IMR-90 (cell line): ENCODE data around the gene NDUFA7.
A peak's percentile ranks its signal among the peaks of the same experiment; 100 is the strongest.

ENCODE experiments used
- BHLHE40 ChIP-seq: fragments of 150-350 bp; IDR thresholded peaks from 2 replicates; pipeline ENCODE4 v1.6.1; 2016; ENCODE audit warnings: mild to moderate bottlenecking, low read depth, low read length
- CEBPB ChIP-seq: IDR thresholded peaks from 2 replicates; pipeline ENCODE4 v1.6.1; 2012; ENCODE audit warnings: low read depth, low read length, improper control_type of control experiment
- CHD1 ChIP-seq: IDR thresholded peaks from 2 replicates; pipeline ENCODE4 v1.6.1; 2012; ENCODE audit warnings: low read depth, low read length, improper control_type of control experiment
- FOS ChIP-seq: fragments of 150-350 bp; IDR thresholded peaks from 2 replicates; pipeline ENCODE4 v1.6.1; 2016; ENCODE audit warnings: low read depth, low read length
- MXI1 ChIP-seq: IDR thresholded peaks from 2 replicates; pipeline ENCODE4 v1.6.1; 2012; ENCODE audit warnings: low read depth, mild to moderate bottlenecking, low read length, moderate library complexity, borderline replicate concordance
- NFE2L2 ChIP-seq: fragments of 150-350 bp; IDR thresholded peaks from 2 replicates; pipeline ENCODE4 v1.6.1; 2016; ENCODE audit warnings: low read depth, mild to moderate bottlenecking, low read length
- POLR2A ChIP-seq: IDR thresholded peaks from 2 replicates; pipeline ENCODE4 v1.6.1; 2012; ENCODE audit warnings: mild to moderate bottlenecking, low read depth, low read length
- RAD21 ChIP-seq: IDR thresholded peaks from 2 replicates; pipeline ENCODE4 v1.6.1; 2012; ENCODE audit warnings: low read length, improper control_type of control experiment
- RCOR1 ChIP-seq: IDR thresholded peaks from 2 replicates; pipeline ENCODE4 v1.6.1; 2012; ENCODE audit warnings: mild to moderate bottlenecking, low read length, improper control_type of control experiment; ENCODE audit not compliant: insufficient replicate concordance
- RFX5 ChIP-seq: IDR thresholded peaks from 2 replicates; pipeline ENCODE4 v1.8.0; 2012; ENCODE audit warnings: low read depth, mild to moderate bottlenecking, low read length, moderate library complexity
- SMC3 ChIP-seq: fragments of 150-350 bp; IDR thresholded peaks from 2 replicates; pipeline ENCODE4 v1.6.1; 2016; ENCODE audit warnings: low read depth, mild to moderate bottlenecking, antibody characterized with exemption, low read length, moderate library complexity
- TF ChIP-seq, protein P1 (sequence below): conservative IDR thresholded peaks from 2 replicates; pipeline ENCODE4 v1.5.1; 2012; ENCODE audit warnings: mild to moderate bottlenecking, low read depth, low read length, improper control_type of control experiment
- TF ChIP-seq, protein P2 (sequence below): fragments of 150-350 bp; IDR thresholded peaks from 2 replicates; pipeline ENCODE4 v1.6.1; 2017; ENCODE audit warnings: mild to moderate bottlenecking, antibody characterized with exemption, low read length, low read depth
- TF ChIP-seq, protein P3 (sequence below): fragments of 150-350 bp; IDR thresholded peaks from 2 replicates; pipeline ENCODE4 v1.6.1; 2016; ENCODE audit warnings: low read depth, mild to moderate bottlenecking, low read length, moderate library complexity, borderline replicate concordance

DNA sequence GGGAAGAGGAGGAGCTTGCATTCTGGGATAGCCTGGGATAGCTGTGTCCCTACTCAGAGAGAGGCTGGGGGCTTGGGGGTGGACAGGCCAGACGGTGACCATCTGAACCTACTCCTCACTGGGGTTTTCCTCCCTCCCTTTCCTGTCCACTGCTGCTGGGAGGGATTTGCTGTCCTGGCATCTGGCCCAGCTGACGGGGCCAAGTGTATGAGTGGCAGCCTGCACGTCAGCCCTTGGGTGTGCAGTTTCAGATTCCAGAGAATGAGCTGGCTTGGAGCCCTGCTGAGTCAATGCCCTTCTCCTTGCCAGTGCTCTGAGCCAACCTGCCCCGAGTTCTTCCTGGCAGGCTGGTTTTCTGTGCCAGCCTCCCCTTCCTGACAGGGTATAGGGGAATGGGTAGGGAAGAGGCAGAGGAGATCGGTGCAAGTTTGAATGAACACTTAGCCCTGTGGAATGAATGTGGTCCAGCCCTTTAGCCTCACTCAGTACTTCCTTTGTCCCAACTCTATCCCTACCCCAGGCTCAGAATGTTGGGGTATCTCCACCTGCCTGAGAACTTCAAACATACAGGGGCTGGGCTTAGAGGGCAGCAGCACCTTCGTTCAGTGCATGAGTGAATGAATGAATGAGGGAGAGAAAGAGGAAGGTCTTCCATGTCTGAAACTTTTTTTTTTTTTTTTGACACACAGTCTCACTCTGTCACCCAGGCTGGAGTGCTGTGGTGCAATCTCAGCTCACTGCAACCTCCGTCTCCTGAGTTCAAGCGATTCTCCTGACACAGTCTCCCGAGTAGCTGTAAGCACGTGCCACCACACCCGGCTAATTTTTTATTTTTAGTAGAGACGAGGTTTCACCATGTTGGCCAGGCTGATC lies 41.0 kb upstream of the NDUFA7 start:
- TF ChIP-seq NFE2L2 (peak; percentile 64; the same call in 1 of the 2 replicates), RAD21 (no peak), POLR2A (0 out of 2 replicates have a peak, but pooled peaks have one; percentile 35), BHLHE40 (peak; percentile 60; the same call in 1 of the 2 replicates), RFX5 (no peak), SMC3 (peak; percentile 6; the same call in 1 of the 2 replicates), FOS (peak; percentile 80), CEBPB (peak; percentile 43), CHD1 (no peak), RCOR1 (peak; percentile 74), MXI1 (0 out of 2 replicates have a peak, but pooled peaks have one; percentile 43)
- TF ChIP-seq, protein P1, sequence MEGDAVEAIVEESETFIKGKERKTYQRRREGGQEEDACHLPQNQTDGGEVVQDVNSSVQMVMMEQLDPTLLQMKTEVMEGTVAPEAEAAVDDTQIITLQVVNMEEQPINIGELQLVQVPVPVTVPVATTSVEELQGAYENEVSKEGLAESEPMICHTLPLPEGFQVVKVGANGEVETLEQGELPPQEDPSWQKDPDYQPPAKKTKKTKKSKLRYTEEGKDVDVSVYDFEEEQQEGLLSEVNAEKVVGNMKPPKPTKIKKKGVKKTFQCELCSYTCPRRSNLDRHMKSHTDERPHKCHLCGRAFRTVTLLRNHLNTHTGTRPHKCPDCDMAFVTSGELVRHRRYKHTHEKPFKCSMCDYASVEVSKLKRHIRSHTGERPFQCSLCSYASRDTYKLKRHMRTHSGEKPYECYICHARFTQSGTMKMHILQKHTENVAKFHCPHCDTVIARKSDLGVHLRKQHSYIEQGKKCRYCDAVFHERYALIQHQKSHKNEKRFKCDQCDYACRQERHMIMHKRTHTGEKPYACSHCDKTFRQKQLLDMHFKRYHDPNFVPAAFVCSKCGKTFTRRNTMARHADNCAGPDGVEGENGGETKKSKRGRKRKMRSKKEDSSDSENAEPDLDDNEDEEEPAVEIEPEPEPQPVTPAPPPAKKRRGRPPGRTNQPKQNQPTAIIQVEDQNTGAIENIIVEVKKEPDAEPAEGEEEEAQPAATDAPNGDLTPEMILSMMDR: no peak
- TF ChIP-seq, protein P2, sequence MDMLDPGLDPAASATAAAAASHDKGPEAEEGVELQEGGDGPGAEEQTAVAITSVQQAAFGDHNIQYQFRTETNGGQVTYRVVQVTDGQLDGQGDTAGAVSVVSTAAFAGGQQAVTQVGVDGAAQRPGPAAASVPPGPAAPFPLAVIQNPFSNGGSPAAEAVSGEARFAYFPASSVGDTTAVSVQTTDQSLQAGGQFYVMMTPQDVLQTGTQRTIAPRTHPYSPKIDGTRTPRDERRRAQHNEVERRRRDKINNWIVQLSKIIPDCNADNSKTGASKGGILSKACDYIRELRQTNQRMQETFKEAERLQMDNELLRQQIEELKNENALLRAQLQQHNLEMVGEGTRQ: no peak; the same call in 1 of the 2 replicates
- TF ChIP-seq, protein P3, sequence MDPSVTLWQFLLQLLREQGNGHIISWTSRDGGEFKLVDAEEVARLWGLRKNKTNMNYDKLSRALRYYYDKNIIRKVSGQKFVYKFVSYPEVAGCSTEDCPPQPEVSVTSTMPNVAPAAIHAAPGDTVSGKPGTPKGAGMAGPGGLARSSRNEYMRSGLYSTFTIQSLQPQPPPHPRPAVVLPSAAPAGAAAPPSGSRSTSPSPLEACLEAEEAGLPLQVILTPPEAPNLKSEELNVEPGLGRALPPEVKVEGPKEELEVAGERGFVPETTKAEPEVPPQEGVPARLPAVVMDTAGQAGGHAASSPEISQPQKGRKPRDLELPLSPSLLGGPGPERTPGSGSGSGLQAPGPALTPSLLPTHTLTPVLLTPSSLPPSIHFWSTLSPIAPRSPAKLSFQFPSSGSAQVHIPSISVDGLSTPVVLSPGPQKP: no peak
